GM12892 (cell line): Measurements from ENCODE around the gene KLF3.

ENCODE experiments used
- POLR2A ChIP-seq: IDR thresholded peaks from 2 replicates; pipeline ENCODE4 v1.6.1; 2011; ENCODE audit warnings: low read depth, low read length, control low read depth
- TAF1 ChIP-seq: IDR thresholded peaks from 2 replicates; pipeline ENCODE4 v1.6.1; 2011; ENCODE audit warnings: low read depth, mild to moderate bottlenecking, control low read depth, low read length, borderline replicate concordance

- TF ChIP-seq POLR2A, result no peak
- no peak for TF ChIP-seq TAF1
Observed at GRCh38 chr4:38747629-38748028, 83.6 kb downstream of the KLF3 start.
